KOPT-K1 (cell line): ENCODE results near the gene NUP210L.

Experiments used
- H3K27ac ChIP-seq: fragments of 200-600 bp; sonication (generic); 2 replicates; pipeline ENCODE4 v1.5.1; 2016; ENCODE audit warnings: antibody characterized with exemption, mild to moderate bottlenecking, low read depth, low read length; ENCODE audit not compliant: poor library complexity, severe bottlenecking
- H3K36me3 ChIP-seq: fragments of 200-600 bp; sonication (generic); 2 replicates; pipeline ENCODE4 v1.5.1; 2017; ENCODE audit warnings: antibody characterized with exemption, mild to moderate bottlenecking, low read length, moderate library complexity; ENCODE audit not compliant: insufficient read depth
- H3K9me3 ChIP-seq: fragments of 200-600 bp; sonication (generic); 2 replicates; pipeline ENCODE4 v1.5.1; 2017; ENCODE audit warnings: antibody characterized with exemption, low read length, mild to moderate bottlenecking; ENCODE audit not compliant: insufficient read depth, poor library complexity, severe bottlenecking

NUP210L gene

DNA sequence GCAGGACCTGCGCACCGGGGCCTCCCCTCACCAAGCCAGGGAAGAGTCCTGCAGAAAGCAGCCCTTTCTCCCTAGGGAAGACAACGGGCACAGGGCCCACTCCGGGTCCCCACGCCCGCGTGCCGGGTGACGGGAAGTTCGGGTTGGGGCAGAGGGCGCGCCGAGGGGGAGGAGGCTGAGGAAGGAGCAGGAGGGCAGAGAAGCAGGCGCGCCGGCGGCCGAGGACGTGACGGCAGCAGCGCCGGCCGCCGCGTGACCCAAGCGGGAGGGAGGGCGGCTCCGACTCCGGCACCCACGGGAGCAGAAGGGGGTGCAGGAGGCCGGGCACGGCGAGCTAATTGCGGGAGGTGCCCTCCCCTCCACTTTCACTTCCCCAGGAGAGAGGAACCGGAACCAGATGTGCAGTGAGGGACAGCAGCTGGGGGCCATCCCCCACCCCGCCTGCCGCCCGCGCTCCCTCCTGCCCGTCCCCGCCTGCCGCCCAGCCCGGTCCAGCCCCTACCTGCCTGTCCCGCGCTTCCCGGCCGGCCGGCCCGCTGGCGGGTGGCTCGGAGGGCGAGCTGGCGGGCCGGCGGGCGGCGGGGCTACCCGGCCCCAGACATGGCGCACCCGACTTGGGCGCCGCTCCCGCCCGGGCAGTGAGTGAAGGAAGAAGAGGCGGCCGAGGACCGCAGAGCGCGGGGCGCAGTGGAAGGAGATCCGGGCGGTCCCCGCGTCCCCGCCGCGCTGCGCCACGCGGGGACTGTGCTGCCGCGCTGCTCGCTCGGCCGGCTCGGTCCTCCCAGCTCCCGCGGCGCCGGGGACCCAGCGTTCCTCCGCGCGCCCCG, 208.9 kb downstream of the NUP210L start:
- peak overlapping the region; percentile 86 for H3K27ac ChIP-seq
- H3K36me3 ChIP-seq, result peaks cover 65% of the 10 kb centered on the region

DNA sequence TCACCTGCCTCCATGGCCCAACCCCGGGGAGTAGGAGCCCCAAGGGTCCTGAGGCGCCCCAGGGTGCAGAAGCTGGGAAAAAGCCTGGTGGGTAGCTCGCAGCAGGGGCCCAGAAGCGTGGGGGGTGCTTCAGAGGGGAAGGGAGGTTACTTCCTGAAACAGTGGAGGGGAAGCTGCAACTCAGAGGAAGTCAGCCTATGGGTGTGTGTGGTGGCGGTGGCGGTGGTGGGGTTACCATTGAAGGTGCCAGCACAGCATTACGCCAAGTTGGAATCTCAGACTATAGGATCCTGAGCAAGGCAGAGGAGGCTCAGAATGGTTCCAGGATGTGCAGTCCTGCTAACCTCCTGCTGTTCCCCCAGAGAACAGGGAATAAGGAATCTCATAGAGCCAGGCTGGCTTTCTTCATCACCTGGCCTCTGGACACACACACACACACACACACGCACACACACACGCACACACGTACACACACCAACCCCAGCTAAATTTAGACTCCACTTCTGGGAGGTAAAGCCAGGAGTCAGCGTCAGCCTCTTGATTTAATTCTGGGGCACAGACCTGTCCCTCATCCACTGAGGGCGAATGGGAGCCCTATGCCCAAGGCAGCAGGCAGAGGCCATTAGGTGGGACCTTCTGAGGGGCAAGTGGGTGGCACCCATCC, 209.6 kb downstream of the NUP210L start:
- H3K9me3 ChIP-seq, result no peaks in the 10 kb centered on the region
- H3K36me3 ChIP-seq, result peaks cover 65% of the 10 kb centered on the region
- H3K27ac ChIP-seq, result peak overlapping the region; percentile 86

More for the DNA sequence above, 208.9 kb downstream of the NUP210L start:
- no peaks in the 10 kb centered on the region for H3K9me3 ChIP-seq

DNA sequence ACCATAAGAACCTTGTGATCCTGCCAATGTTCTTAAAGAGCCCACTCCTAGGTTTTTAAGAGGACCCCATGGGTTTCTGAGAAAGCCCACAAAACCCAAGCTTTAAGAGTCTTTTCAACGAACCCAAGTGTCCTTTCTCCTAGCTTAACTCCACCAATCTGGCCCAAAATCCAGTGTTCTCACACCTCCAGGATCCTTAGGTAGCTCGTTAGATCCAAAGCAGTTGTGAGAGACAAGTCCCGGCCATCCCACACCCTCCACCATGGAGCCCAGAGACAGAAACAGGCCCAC, 210.1 kb downstream of the NUP210L start:
- Histone ChIP-seq H3K36me3 (peaks cover 65% of the 10 kb centered on the region), H3K27ac (peak overlapping the region; percentile 86), H3K9me3 (no peaks in the 10 kb centered on the region)

GRCh38 chr1:153944005-153944826, 210.7 kb downstream of the NUP210L start:
- Histone ChIP-seq H3K27ac (peak overlapping the region; percentile 86), H3K36me3 (peaks cover 65% of the 10 kb centered on the region)

GRCh38 chr1:153942766-153943549, 211.9 kb downstream of the NUP210L start:
- H3K36me3 ChIP-seq, result peaks cover 60% of the 10 kb centered on the region
- no peaks in the 10 kb centered on the region for H3K9me3 ChIP-seq
- no peak overlapping the region for H3K27ac ChIP-seq

More at GRCh38 chr1:153944005-153944826, 210.7 kb downstream of the NUP210L start:
- H3K9me3 ChIP-seq, result no peaks in the 10 kb centered on the region
